GM18520 (cell line): Measurements from ENCODE around the gene CYB561D1.

Experiments
- ATAC-seq: cut with Tn5 transposase; IDR thresholded peaks from one replicate; pipeline ENCODE4 v1.9.1; 2021; ENCODE audit not compliant: unreplicated experiment

The CYB561D1 gene

GRCh38 chr1:109499661-109500536 is 6.0 kb downstream of the CYB561D1 start:
- no peak for ATAC-seq

- ATAC-seq: no peak
These were observed 7.1 kb downstream of the CYB561D1 start for GRCh38 chr1:109500941-109501381.

- ATAC-seq: no peak
These were observed 7.9 kb downstream of the CYB561D1 start for GRCh38 chr1:109501644-109502363.

- ATAC-seq: no peak
These were observed 8.5 kb downstream of the CYB561D1 start for GRCh38 chr1:109502364-109502851.

GRCh38 chr1:109503935-109504334 is 10.0 kb downstream of the CYB561D1 start:
- no peak for ATAC-seq

GRCh38 chr1:109504974-109505373 is 11.1 kb downstream of the CYB561D1 start:
- ATAC-seq: no peak

GRCh38 chr1:109508001-109508872 is 14.3 kb downstream of the CYB561D1 start:
- ATAC-seq: no peak

- no peak for ATAC-seq
These were observed 14.9 kb downstream of the CYB561D1 start for GRCh38 chr1:109508873-109509175.

- no peak for ATAC-seq
These were observed 15.6 kb downstream of the CYB561D1 start, which contains the start of gene AMIGO1 for GRCh38 chr1:109509176-109510134. AMIGO1 (minus strand) TSS chr1:109509727; CDS start chr1:109508912, 815 bp downstream.

- no peak for ATAC-seq
These were observed 19.3 kb downstream of the CYB561D1 start for GRCh38 chr1:109513110-109513710.

GRCh38 chr1:109514846-109515245 is 21.0 kb downstream of the CYB561D1 start:
- ATAC-seq: no peak

- no peak for ATAC-seq
These were observed 23.0 kb downstream of the CYB561D1 start for GRCh38 chr1:109516872-109517271.

GRCh38 chr1:109517337-109517736 is 23.4 kb downstream of the CYB561D1 start:
- no peak for ATAC-seq

GRCh38 chr1:109521002-109521951 is 27.4 kb downstream of the CYB561D1 start:
- no peak for ATAC-seq

- no peak for ATAC-seq
These were observed 28.1 kb downstream of the CYB561D1 start for GRCh38 chr1:109522026-109522425.

- no peak for ATAC-seq
These were observed 29.8 kb downstream of the CYB561D1 start for GRCh38 chr1:109523706-109524105.

- peak; percentile 77 for ATAC-seq
These were observed 33.4 kb downstream of the CYB561D1 start for GRCh38 chr1:109527098-109527811.
